NK-92 (cell line): Measurements from ENCODE around the gene MDM2.

Source experiments
- DNase-seq: peaks from one replicate; lab custom pipeline; 2025; ENCODE audit not compliant: unreplicated experiment; lab: John Stamatoyannopoulos, UW

MDM2 gene

DNA sequence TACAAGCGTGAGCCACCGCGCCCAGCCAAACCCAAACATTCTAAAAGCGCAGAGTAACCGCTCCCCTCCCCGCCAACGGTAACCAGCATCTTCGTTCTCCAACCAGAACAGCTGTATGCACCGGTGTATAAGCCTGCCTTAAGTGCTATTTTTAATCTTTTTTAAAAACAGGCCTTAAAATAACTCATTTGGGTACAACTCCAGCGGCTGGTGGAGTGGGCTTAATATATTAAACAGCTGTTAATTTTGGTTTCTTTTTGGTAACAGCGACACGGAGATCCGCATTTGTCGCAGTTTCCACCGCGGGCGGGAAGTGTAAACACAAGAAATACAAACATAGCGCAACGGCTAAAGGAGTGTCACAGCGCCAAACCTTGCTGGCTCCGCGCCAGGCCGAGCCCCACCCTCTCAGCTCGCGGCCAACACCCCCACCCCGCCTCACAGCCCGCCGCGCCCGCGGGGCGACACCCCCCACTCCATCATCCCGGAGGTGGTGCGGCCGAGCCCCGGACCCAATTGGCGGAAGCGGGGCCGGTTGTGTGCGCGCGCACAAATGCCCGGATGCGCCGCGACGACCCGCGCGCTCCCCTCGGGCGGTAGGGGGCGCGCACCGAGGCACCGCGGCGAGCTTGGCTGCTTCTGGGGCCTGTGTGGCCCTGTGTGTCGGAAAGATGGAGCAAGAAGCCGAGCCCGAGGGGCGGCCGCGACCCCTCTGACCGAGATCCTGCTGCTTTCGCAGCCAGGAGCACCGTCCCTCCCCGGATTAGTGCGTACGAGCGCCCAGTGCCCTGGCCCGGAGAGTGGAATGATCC lies at the start of gene MDM2:
TSS of gene MDM2 (plus strand) at position 602 of the 812 bp plus-strand sequence. CDS start 301 bp downstream, outside the sequence.
- peak; percentile 69 for DNase-seq

DNA sequence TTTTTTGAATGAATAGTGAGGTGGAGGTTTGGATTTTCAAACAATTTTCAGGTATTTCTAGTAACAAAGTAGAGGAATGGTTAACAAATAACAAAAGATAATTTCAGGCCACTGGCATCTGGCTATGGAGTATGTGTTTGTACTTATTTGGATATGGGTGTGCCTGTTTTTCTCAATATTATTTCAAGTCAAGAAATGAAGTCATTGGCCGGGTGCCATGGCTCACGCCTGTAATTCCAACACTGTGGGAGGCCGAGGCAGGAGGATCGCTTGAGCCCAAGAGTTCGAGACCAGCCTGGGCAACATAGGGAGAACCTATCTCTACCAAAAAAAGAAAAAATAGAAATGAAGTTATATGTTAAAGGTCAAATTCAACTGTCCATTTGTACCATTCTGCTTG lies 48.1 kb upstream of the MDM2 start:
- DNase-seq = no peak

DNA sequence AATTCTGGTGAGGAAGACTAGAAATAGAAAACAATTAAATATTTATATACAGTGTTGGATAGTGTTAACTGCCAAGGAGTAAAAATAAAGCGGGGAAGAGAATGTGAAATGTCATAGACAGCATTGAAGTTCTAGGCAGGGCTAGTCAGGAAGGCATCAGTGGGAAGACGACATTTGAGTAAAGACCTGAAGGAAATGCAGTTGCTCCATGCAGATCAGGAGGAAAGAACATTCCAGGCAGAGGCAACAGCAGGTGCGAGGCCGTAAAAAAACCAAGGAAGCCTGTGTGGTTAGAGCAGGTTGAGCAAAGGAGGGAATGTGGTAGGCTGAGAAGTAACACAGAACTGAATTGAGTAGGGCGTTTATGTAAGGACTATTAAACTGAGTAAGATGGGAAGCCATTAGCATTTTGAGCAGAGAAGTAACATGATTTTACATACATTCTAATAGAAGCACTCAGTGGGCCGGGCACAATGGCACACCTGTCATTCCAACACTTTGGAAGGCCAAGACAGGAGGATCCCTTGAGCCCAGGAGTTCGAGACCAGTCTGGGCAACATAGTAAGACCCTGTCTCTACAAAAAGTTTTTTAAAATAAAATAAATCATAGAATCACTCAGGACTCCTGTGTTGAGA lies 47.1 kb upstream of the MDM2 start:
- no peak for DNase-seq

DNA sequence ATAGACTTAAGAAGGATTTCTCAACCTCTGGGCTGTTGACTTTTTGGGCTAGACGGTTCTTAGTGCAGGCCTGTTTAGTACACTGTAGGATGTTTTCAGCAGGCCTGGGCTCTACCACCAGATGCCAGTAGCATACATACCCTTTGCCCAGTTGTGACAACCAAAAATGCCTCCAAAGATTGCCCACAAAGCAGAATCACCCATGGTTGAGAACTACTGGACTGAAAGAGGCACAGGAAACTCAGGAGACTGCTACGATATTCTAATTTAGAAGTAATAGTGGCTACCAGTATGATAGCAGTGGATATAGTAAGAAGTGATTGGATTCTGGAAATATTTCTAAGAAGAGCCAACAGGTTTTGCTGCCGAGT lies 46.5 kb upstream of the MDM2 start:
- DNase-seq = no peak

DNA sequence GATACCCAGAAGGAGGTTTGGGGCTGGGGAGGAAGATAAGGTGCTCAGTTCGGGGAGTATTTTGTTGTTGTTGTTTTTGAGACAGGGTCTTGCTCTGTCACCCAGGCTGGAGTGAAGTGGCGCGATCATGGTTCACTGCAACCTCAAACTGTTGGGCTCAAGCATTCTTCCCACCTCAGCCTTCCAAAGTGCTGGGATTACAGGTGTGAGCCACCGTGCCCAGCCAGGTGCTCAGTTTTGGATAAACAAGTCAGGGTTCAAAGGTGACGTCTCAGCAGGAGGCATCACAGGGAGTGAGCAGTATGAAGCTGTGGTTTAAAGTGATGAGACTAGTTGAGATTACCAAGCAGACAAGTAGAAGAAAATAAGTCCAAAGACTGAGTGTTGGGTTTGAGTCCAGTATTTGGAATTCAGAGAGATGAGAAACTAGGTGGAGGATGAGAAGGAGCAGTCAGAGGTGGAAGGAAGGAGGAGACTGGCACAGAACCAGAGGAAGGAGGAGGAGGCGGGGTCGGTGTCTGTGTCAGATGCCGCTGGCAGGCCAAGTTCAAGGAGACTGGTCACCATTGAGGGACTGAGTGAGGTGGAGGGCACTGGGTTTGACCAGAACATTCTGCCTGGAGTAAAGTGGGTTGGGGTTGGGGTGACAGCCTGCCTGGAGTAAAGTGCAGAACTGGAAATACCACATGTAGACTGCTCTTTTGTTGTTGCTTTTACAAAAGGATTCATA lies 45.9 kb upstream of the MDM2 start:
- no peak for DNase-seq

DNA sequence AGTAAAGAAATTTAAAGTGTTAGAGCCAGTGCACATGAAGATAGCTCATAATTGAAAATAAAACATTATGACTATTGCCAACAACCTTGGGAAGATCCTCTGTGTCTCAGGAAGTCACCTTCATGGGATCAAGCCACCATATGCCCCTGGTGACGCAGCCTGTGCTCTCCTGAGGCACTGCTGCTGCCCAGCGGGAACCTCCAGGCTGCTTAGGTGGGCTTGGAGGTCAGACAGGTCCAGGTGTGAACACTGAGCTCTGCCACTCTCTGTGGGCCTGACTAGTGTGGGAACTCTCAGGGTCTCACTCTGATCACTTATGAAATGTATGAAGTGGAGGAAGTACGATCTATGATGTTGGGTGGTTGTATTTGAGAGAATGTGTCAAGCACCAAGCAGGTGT lies 45.3 kb upstream of the MDM2 start:
- no peak for DNase-seq

DNA sequence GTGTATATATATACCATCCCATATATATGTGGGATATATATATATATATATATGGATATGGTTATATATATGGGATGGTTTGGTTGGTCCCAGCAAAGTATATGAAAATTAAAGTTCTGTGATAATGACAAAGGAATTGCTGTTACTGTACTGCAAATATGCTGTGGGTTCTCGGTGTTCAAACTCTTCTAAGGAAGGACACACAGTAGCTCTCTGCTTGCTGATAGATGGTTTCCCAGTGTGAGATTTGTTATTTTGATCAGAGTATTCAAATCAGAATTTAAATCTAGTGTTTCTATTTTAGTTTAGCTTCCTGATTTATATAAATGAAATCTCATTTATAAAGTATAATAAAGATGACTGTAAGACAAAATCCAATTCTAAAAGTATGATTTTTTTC lies 42.3 kb upstream of the MDM2 start:
- no peak for DNase-seq

DNA sequence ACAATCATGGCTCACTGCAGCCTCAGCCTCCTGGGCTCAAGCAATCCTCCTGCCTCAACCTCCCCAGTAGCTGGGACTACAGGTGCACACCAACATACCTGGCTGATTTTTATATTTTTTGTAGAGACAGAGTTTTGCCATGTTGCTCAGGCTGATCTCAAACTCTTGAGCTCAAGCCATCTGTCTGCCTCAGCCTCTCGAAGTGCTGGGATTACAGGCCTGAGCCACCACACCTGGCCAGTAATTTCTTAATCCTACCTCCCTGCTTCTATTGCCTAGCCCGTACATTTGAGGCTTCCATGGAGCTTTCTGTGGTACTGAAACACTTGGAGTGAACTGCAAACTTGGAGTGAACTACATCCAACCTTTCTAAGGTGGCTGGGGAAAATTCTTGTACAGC lies 41.3 kb upstream of the MDM2 start:
- no peak for DNase-seq

DNA sequence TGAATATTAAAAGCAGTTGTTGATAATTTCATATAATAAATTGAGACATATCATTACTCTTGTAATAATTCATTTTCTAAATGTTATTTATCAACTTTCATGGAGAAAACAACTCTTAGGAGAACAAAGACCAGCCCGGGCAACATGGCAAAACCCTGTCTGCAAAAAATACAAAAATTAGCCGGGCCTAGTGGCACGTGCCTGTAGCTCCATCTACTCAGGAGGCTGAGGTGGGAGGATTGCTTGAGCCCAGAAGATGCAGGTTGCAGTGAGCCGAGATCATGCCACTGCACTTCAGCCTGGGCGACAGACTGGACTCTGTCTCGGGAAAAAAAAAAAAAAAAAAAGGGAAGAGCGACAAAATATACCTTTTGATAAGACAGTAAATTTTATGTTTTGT lies 40.8 kb upstream of the MDM2 start:
- no peak for DNase-seq

DNA sequence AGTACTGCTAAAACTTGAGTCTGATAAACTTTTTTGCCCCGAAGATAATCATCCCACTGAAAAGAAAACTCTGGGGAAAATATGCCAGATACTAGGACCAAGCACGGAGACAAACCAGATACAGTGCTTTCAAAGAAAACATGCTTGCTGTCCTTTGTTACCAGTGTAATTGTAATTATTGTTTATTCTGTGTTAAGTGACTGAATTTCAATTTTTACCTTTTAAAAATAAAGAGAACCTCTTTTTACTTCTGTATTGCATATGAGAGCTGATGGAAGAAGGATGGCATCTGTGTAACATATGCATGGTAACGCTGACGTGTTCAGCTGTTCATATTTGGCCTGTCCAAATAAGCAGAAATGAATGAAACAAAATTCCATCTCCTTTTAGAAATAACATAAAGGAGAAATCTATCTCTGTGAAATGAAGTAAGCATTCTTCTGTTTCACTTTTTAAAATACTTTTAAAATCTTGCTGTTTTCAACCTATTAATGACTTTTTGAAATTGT lies 39.5 kb upstream of the MDM2 start:
- no peak for DNase-seq

DNA sequence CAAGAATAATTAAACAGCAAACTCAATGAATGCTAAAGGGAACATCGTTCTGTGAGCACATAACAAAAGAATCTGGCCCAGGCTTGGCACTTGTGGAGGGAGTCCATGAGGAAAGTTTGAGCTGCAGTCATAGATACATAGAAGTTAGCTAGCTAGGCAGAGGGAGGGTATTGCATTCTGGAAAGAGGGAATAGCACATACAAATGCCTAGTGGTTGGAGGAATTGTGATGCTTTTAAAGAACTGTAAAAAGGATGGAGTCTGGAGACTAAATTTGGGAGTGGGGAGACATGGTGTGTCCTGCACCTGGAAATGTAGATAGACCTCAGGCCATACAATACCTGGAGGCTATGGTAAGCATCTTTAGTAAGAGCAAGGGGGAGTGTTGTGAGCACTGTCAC lies 38.0 kb upstream of the MDM2 start:
- no peak for DNase-seq

DNA sequence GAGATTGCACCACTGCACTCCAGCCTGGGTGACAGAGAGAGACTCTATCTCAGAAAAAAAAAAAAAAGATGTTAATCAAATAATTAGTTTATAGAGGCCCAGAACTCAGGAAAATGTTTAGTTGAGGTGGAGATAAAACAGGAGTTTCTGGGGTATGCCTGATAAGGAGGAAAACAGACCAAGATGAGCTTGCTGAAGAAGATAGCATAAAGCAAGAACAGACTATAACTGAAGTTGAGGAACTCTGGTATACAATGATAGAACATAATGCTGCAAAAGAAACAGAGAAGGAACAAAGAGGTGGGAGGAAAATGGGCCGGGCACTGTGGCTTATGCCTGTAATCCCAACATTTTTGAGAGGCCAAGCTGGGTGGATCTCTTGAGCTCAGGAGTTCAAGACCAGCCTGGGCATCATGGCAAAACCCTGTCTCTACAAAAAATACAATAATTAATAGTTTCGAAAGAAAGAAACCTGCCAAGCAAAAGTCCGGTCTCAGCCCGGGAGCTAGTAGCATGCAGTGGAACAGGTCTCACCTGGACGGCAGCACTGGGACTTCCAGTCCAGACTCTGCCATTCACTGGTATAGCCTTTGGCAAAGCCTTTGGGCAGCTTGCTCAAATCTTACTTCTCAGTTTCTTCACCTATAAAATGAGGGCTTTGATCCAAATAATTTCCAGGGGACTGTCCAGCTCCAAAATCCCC lies 36.6 kb upstream of the MDM2 start:
- DNase-seq = no peak

DNA sequence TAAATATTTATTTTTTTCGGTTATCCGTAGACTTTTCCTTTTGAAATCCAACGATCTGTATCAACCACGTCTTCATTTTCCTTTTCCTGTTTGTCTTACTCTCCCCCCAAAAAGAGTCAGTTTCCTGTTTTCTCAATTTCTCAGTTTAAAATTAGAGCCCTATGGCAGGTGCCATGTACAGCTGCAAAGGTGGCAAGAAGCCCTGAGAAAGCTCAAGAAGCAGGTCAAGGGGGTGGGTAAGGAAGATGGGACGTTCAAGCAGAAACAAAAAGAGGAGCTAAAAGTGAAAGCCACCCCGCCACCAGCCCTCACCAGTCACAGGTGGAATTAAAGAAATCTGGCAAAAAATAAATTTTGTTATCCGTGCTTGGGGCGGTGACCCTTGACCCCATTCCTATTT lies 35.3 kb upstream of the MDM2 start:
- no peak for DNase-seq

DNA sequence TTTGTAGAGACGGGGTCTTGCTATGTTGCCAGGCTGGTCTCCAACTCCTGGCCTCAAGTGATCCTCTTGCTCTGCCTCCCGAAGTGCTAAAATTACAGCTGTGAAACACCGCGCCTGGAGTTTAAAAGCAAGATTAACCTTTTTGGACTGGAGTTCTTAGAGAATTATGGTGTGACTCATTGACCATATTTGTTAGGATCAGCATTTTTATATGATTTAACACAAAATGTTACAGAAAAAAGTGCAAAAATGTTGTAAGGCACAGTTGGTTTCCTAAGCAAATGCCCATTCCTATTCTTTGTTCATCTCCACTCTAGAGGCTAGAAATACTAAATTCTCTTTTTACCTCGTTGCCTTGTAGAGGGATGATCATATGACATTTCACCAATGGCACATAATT lies 34.4 kb upstream of the MDM2 start:
- DNase-seq = no peak

DNA sequence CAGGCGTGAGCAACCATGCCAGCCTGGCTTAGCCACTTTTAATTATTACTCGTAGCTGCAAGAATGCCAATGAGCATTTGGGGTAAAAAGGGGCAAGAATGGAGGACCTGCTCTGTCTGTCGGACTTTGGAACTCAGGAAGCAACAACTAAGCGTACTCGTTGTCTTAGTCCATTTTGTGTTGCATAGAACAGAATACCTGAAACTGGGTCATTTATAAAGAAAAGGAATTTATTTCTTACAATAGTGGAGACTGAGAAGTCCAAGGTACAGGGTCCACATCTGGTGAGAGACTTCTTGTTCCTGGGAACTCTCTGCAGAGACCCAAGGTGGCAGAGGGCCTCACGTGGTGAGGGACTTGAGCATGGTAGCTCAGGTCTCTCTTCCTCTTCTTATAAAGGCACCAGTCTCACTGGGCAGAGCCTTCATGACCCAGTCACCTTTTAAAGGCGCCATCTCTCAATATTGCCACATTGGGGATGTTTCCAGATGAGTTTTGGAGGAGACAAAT lies 32.8 kb upstream of the MDM2 start:
- no peak for DNase-seq

DNA sequence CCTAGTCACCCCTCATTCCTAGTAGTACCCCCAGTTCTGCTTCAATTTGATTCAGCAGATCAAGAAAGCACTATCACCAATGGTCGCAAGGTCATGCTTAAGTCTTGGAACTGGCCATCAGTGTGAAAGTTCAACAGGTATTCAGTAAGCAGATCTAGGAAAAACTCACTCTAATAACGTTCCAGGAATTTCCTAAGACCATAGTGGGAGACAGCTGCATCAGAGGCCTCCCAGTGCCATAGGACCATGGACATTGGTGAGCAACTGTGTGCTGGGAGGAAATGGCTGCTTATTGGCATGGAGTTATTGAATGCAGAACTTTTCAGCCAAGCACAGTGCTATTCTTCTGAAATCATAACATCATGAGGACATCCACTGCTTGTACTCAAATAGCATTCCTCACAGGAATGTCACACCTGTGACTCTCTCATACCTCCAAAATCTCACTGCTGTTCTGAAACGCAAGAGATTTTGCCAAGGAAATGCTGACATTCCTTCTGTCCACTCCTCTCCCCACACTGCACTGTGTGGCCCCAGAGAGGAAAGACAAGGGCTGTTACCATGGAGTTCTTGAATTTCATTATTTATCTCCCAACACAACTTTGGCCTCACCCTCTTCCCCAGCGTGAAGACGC lies 30.9 kb upstream of the MDM2 start:
- no peak for DNase-seq

DNA sequence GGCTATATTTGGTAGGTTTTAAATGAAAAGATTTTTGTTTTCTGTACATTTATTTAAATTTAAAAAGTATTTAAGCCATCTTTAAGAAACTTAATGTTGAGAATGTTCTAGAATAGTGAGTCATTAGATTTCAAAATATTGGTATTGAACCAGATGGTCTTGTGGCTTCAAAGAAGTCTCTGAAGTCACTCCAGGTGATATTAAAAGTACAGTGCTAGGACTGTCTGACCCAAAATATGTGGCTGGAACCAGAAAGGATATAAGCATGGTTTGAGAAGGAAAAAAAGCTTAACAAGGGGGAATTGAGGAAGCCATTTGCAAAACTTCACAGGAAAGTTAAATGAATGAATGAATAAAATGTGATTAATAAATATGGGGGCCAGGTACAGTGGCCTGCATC lies 28.7 kb upstream of the MDM2 start:
- no peak for DNase-seq

DNA sequence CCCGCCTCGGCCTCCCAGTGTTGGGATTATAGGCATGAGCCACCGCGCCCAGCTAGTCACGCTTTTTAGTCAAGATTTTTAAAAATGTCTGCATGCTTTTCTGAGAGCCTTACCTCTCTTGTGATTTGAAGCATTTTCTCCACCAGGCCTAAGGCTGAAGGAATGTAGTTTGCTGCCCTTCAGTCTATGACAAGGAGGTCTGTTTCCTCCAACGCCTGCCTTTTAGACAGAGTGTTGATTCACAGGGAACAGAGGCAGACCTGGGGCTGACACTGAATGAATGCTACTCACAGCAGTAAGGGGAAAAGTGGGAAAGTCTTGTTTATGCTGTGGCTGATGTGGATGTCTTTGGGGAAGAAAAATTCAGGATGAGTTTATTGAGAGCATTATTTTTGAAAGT lies 27.2 kb upstream of the MDM2 start:
- no peak for DNase-seq

DNA sequence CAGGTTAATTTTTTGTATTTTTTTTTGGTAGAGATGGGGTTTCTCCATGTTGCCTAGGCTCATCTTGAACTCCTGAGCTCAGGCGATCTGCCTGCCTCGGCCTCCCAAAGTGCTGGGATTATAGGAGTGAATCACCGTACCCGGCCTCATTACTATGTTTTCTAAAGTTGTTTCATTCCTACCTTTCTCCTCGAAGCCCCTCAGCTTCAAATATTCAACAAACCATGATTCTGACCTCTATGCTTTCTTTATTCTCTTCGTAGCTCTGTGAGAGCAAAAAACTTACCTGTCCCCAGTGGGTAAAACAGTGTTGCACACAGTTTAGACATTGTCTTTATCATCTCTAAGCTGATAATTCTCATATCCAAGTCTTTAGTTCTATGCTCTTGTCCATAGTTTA lies 26.2 kb upstream of the MDM2 start:
- DNase-seq = no peak

DNA sequence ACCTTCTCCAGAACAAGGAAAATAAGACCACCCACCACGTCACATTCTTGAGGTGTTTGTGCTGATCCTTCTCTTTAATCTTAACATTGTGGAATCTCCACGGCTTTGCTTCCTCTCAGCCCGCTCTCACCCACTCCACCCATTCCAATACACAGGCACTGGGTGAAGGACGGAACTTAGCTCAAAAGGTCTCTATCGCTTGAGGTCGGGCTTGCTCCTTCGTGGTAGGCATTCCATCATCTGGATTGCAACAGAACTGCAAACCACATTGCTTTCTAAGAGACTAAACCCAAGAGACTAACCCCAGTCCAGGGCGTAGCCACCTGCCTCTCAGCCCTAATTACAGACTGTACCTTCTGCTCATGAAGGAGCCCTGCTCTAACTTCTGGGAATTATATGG lies 24.0 kb upstream of the MDM2 start:
- DNase-seq = no peak

DNA sequence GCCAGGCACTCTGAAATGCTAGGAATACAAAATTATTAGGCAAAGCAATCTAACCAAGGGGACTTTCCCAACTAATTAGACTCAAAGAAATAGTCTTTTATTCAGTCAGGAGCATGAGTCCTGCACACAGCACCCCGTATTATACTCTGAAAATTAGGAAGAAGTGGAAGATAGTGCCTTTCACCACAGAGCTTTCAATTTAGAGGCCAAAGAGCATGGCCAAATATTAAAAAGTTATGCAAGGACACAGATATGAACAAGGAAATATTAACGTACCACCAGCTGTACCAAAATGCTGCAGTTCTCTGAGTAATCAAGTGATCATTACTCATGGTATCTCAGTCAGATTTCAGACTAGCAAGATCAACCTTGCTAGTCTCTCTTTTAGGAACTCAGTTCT lies 22.6 kb upstream of the MDM2 start:
- no peak for DNase-seq
